Calu3 (cell line): ENCODE measurements around the gene TPT1. TPM values are rescaled to one million over a fixed set of nuclear protein-coding genes. Genes with fewer than 3 reads are reported as not detected.

Experiments
- BruUV-seq: library from RNA; stranded (reverse); fragments of 400-500 nt; replicated peaks from 2 replicates; lab custom pipeline; 2021; lab: Mats Ljungman, UMichigan
- CTCF ChIA-PET: fragments of 300-600 bp; sonication (Branson Sonifier 250); formaldehyde crosslinking; loops from one replicate; lab custom pipeline; 2022; ENCODE audit warnings: antibody characterized with exemption; lab: Charles Lee
- DNase-seq: peaks from one replicate; pipeline ENCODE4 v3.0.0; 2022
- H3K27ac Mint-ChIP-seq: one replicate; pipeline ENCODE4 v1.8.0; 2022; ENCODE audit warnings: mixed read lengths; ENCODE audit not compliant: unreplicated experiment
- H3K27me3 Mint-ChIP-seq: one replicate; pipeline ENCODE4 v1.8.0; 2022; ENCODE audit warnings: mixed read lengths; ENCODE audit not compliant: unreplicated experiment
- H3K36me3 Mint-ChIP-seq: one replicate; pipeline ENCODE4 v1.8.0; 2022; ENCODE audit warnings: mild to moderate bottlenecking, moderate library complexity, mixed read lengths; ENCODE audit not compliant: insufficient read depth, unreplicated experiment
- H3K4me1 Mint-ChIP-seq: one replicate; pipeline ENCODE4 v1.8.0; 2022; ENCODE audit warnings: mild to moderate bottlenecking, low read depth, mixed read lengths; ENCODE audit not compliant: unreplicated experiment
- H3K4me3 Mint-ChIP-seq: one replicate; pipeline ENCODE4 v1.8.0; 2022; ENCODE audit warnings: mild to moderate bottlenecking, low read depth, moderate library complexity, mixed read lengths; ENCODE audit not compliant: unreplicated experiment
- H3K9me3 Mint-ChIP-seq: one replicate; pipeline ENCODE4 v1.8.0; 2022; ENCODE audit warnings: low read depth, mixed read lengths; ENCODE audit not compliant: unreplicated experiment
- CTCF ChIP-seq: fragments of 200-600 bp; IDR thresholded peaks from one replicate; pipeline ENCODE4 v1.8.0; 2022; ENCODE audit warnings: antibody characterized with exemption; ENCODE audit not compliant: unreplicated experiment
- intact Hi-C: fragments of 100-400 bp; cut with micrococcal nuclease; formaldehyde crosslinking; loops from one replicate; pipeline ENCODE4 v1.10.0; 2022; ENCODE audit not compliant: unreplicated experiment
- total RNA-seq: library from RNA; stranded (reverse); gene quantifications from 2 replicates; pipeline ENCODE4 v1.2.3, GENCODE V29; 2022

Gene TPT1
- total RNA-seq, 1 experiment from 2014 or later = 1,652 TPM

- CTCF ChIA-PET = no interaction called here
- intact Hi-C loops = no loop called here
These were observed 43.4 kb downstream of the TPT1 start for GRCh38 chr13:45297456-45298205.

GRCh38 chr13:45296259-45296658, 44.7 kb downstream of the TPT1 start:
- Mint-ChIP-seq H3K27me3 (no peaks in the 10 kb centered on the region), H3K27ac (no peak overlapping the region), H3K4me1 (peaks cover 24% of the 10 kb centered on the region), H3K9me3 (no peaks in the 10 kb centered on the region), H3K4me3 (no peak overlapping the region), H3K36me3 (peaks cover 19% of the 10 kb centered on the region)
- intact Hi-C loops = no loop called here
- TF ChIP-seq CTCF = no peak
- BruUV-seq = no TSS peak
- CTCF ChIA-PET = interaction anchor here (0.6 kb wide), 1 partner anchor 852 kb away, joined by 5 read pairs; no protein-coding TSS in a partner anchor
- DNase-seq = no peak

More at GRCh38 chr13:45297456-45298205, 43.4 kb downstream of the TPT1 start:
- Mint-ChIP-seq H3K4me3 (no peak overlapping the region), H3K9me3 (no peaks in the 10 kb centered on the region), H3K27ac (no peak overlapping the region), H3K4me1 (peaks cover 11% of the 10 kb centered on the region), H3K27me3 (no peaks in the 10 kb centered on the region), H3K36me3 (peaks cover 19% of the 10 kb centered on the region)
- no peak for TF ChIP-seq CTCF
- no TSS peak for BruUV-seq
- DNase-seq = no peak

GRCh38 chr13:45295536-45295935, 45.4 kb downstream of the TPT1 start:
- CTCF ChIA-PET = interaction anchor here (0.6 kb wide), 1 partner anchor 851 kb away, joined by 5 read pairs; no protein-coding TSS in a partner anchor
- H3K27ac Mint-ChIP-seq = no peak overlapping the region
- DNase-seq = no peak
- no peaks in the 10 kb centered on the region for H3K27me3 Mint-ChIP-seq
- peaks cover 19% of the 10 kb centered on the region for H3K36me3 Mint-ChIP-seq
- BruUV-seq = no TSS peak
- H3K4me1 Mint-ChIP-seq = peaks cover 30% of the 10 kb centered on the region
- TF ChIP-seq CTCF = no peak
- intact Hi-C loops = no loop called here
- H3K4me3 Mint-ChIP-seq = no peak overlapping the region
- H3K9me3 Mint-ChIP-seq = no peaks in the 10 kb centered on the region

- TF ChIP-seq CTCF = no peak
- peak; percentile 73 for DNase-seq
- intact Hi-C loops = no loop called here
- Mint-ChIP-seq H3K9me3 (no peaks in the 10 kb centered on the region), H3K4me1 (peaks cover 30% of the 10 kb centered on the region), H3K36me3 (peaks cover 15% of the 10 kb centered on the region), H3K27ac (peak overlapping the region; percentile 77), H3K27me3 (no peaks in the 10 kb centered on the region), H3K4me3 (no peak overlapping the region)
- no TSS peak for BruUV-seq
- CTCF ChIA-PET = interaction anchor here (0.7 to 1.3 kb wide), 5 partner anchors 11 to 957 kb away, joined by 4 to 20 read pairs (median 7); no protein-coding TSS in a partner anchor
These were observed 48.8 kb downstream of the TPT1 start for GRCh38 chr13:45292176-45292575.
